ENCODE results near the gene MRPS30. TPM values are rescaled to one million over a fixed set of nuclear protein-coding genes. Genes with fewer than 3 reads are reported as not detected.

Gene MRPS30
- polyA plus RNA-seq, 1 donor (not counting 4 experiments of a cell fraction or from before 2014, with no cell fraction given), result 62.1 TPM

- H3K9ac ChIP-seq (ENCODE audit: control insufficient read depth, extremely low read depth, insufficient read depth, low read length), result no peak overlapping the region
- no peaks in the 10 kb centered on the region for H3K9me1 ChIP-seq (ENCODE audit: control insufficient read depth, extremely low read depth, insufficient read depth, low read length)
- H3K27ac ChIP-seq (ENCODE audit: control insufficient read depth, insufficient read depth, low read length), result no peak overlapping the region
- H2AFZ ChIP-seq (ENCODE audit: control insufficient read depth, low read length), result no peak overlapping the region
- DNase-seq (ENCODE audit: low read depth, low spot score) (no peak), FAIRE-seq (no peak)
- H3K79me2 ChIP-seq (ENCODE audit: control insufficient read depth, insufficient read depth, low read length), result no peaks in the 10 kb centered on the region
- no peak overlapping the region for H3K4me3 ChIP-seq (ENCODE audit: control insufficient read depth in 2 of 3, extremely low read depth in 1 of 3, insufficient read depth in 2 of 3, low read depth in 1 of 3, low read length in 3 of 3)
- no peaks in the 10 kb centered on the region for H4K20me1 ChIP-seq (ENCODE audit: control insufficient read depth, extremely low read depth, insufficient read depth, low read length)
- no peak overlapping the region for H3K4me2 ChIP-seq (ENCODE audit: control insufficient read depth, extremely low read depth, insufficient read depth, low read depth, low read length)
- no peaks in the 10 kb centered on the region for H3K27me3 ChIP-seq (ENCODE audit: control insufficient read depth, extremely low read depth, insufficient read depth, low read length)
- no peaks in the 10 kb centered on the region for H3K36me3 ChIP-seq (ENCODE audit: control insufficient read depth in 2 of 2, extremely low read depth in 1 of 2, insufficient read depth in 2 of 2, low read length in 2 of 2)
- dilution Hi-C loops (cut with MboI; ENCODE audit: extremely low pct_ligation_motif_present, low sequenced_read_pairs), result no loop called here
- TF ChIP-seq CTCF (optimal IDR thresholded peaks at IDR 0.05 in 1 of 3, IDR thresholded peaks at IDR 0.05 in 1 of 3, conservative IDR thresholded peaks at IDR 0.05 in 1 of 3; ENCODE audit: extremely low read depth in 1 of 3, insufficient read depth in 2 of 3, low read length in 3 of 3) (no peak), EZH2 (IDR thresholded peaks at IDR 0.05; ENCODE audit: low read length) (no peak)
- H3K9me3 ChIP-seq (ENCODE audit: control insufficient read depth, low read depth, low read length), result no peaks in the 10 kb centered on the region
- no peaks in the 10 kb centered on the region for H3K4me1 ChIP-seq (ENCODE audit: control insufficient read depth, extremely low read depth, insufficient read depth, low read length)
Observed at GRCh38 chr5:44827681-44828080, 18.9 kb downstream of the MRPS30 start.

GRCh38 chr5:44828719-44829118, 20.0 kb downstream of the MRPS30 start:
- Histone ChIP-seq H3K4me3 (ENCODE audit: control insufficient read depth in 2 of 3, extremely low read depth in 1 of 3, insufficient read depth in 2 of 3, low read depth in 1 of 3, low read length in 3 of 3) (no peak overlapping the region), H2AFZ (ENCODE audit: control insufficient read depth, low read length) (no peak overlapping the region), H3K79me2 (ENCODE audit: control insufficient read depth, insufficient read depth, low read length) (no peaks in the 10 kb centered on the region), H3K9me3 (ENCODE audit: control insufficient read depth, low read depth, low read length) (no peaks in the 10 kb centered on the region), H3K9me1 (ENCODE audit: control insufficient read depth, extremely low read depth, insufficient read depth, low read length) (no peaks in the 10 kb centered on the region), H3K9ac (ENCODE audit: control insufficient read depth, extremely low read depth, insufficient read depth, low read length) (no peak overlapping the region), H3K27me3 (ENCODE audit: control insufficient read depth, extremely low read depth, insufficient read depth, low read length) (no peaks in the 10 kb centered on the region), H4K20me1 (ENCODE audit: control insufficient read depth, extremely low read depth, insufficient read depth, low read length) (no peaks in the 10 kb centered on the region), H3K4me1 (ENCODE audit: control insufficient read depth, extremely low read depth, insufficient read depth, low read length) (no peaks in the 10 kb centered on the region), H3K27ac (ENCODE audit: control insufficient read depth, insufficient read depth, low read length) (no peak overlapping the region), H3K4me2 (ENCODE audit: control insufficient read depth, extremely low read depth, insufficient read depth, low read depth, low read length) (no peak overlapping the region), H3K36me3 (ENCODE audit: control insufficient read depth in 2 of 2, extremely low read depth in 1 of 2, insufficient read depth in 2 of 2, low read length in 2 of 2) (no peaks in the 10 kb centered on the region)
- TF ChIP-seq EZH2 (IDR thresholded peaks at IDR 0.05; ENCODE audit: low read length), result no peak
- no peak for TF ChIP-seq CTCF (optimal IDR thresholded peaks at IDR 0.05 in 1 of 3, IDR thresholded peaks at IDR 0.05 in 1 of 3, conservative IDR thresholded peaks at IDR 0.05 in 1 of 3; ENCODE audit: extremely low read depth in 1 of 3, insufficient read depth in 2 of 3, low read length in 3 of 3)
- FAIRE-seq (no peak), DNase-seq (ENCODE audit: low read depth, low spot score) (no peak)
- dilution Hi-C loops (cut with MboI; ENCODE audit: extremely low pct_ligation_motif_present, low sequenced_read_pairs), result no loop called here

Data from keratinocyte (primary cell).